Prostate gland (tissue), 2 donors: ENCODE results near the gene NOS1AP. TPM values are rescaled to one million over a fixed set of nuclear protein-coding genes. Genes with fewer than 3 reads are reported as not detected.

Experiments
- DNase-seq: peaks from one replicate; pipeline ENCODE4 v3.0.0-alpha.2; 2019; ENCODE audit warnings: low spot score
- H3K27ac ChIP-seq, 2 donors: fragments of 200-600 bp; sonication (generic); 2 replicates each; pipeline ENCODE4 v1.5.1; 2017 to 2019
- H3K27me3 ChIP-seq: fragments of 200-600 bp; sonication (generic); replicated peaks from 2 replicates; pipeline ENCODE4 v1.5.1; 2019; ENCODE audit not compliant: insufficient read depth
- H3K36me3 ChIP-seq, 2 donors: fragments of 200-600 bp; sonication (generic); 1 replicate in 1 of 2; 2 replicates in 1 of 2; pipeline versions ENCODE4 v1.5.1 to v1.8.1; 2017 to 2019
- H3K4me1 ChIP-seq: fragments of 200-600 bp; sonication (generic); replicated peaks from 2 replicates; pipeline ENCODE4 v1.5.1; 2019
- H3K4me3 ChIP-seq, 2 donors: fragments of 200-600 bp; sonication (generic); 2 replicates each; pipeline ENCODE4 v1.5.1; 2017 to 2019
- H3K9me3 ChIP-seq: fragments of 200-600 bp; sonication (generic); 2 replicates; pipeline ENCODE4 v1.5.1; 2017
- CTCF ChIP-seq, 4 experiments: fragments of 200-600 bp in 2 of 4; fragments of 450-650 bp in 2 of 4; sonication (generic) in 2 of 4; IDR thresholded peaks; 1 replicate in 3 of 4; 2 replicates in 1 of 4; pipeline ENCODE4 v1.5.1; 2016 to 2019; ENCODE audit warnings: antibody characterized with exemption in 4 of 4, mild to moderate bottlenecking in 2 of 4, moderate library complexity in 2 of 4
- POLR2A ChIP-seq: fragments of 450-650 bp; IDR thresholded peaks from one replicate; pipeline ENCODE4 v1.6.1; 2016; ENCODE audit warnings: antibody characterized with exemption, mild to moderate bottlenecking
- POLR2AphosphoS5 ChIP-seq: sonication (generic); formaldehyde crosslinking; IDR thresholded peaks from one replicate; pipeline ENCODE4 v1.6.1; 2017; ENCODE audit warnings: antibody characterized with exemption
- WGBS: methylation state at CpG from one replicate; pipeline ENCODE4 v1.1.5; 2018; 5-methylcytosine and 5-hydroxymethylcytosine counted together
- intact Hi-C: fragments of 100-400 bp; cut with DNase I; formaldehyde crosslinking; loops from one replicate; pipeline ENCODE4 v1.14.2; 2022
- total RNA-seq, 2 donors: library from RNA; depleted of rRNA; stranded (reverse); fragments of >200 nt; gene quantifications; one replicate each; pipeline ENCODE4 v1.1.0, GENCODE V29; 2016

The NOS1AP gene
- total RNA-seq, 2 donors from 2014 or later: 9.9 to 11.0 TPM

GRCh38 chr1:162256287-162256686 lies 186.8 kb downstream of the NOS1AP start:
- no peak for DNase-seq
- Histone ChIP-seq H3K4me1 (no peaks in the 10 kb centered on the region), H3K9me3 (no peaks in the 10 kb centered on the region), H3K36me3 (no peaks in the 10 kb centered on the region), H3K4me3 (no peak overlapping the region), H3K27me3 (no peaks in the 10 kb centered on the region), H3K27ac (no peak overlapping the region)
- intact Hi-C loops: no loop called here
- 62% methylated on average over 4 of the region's 4 CpGs for WGBS
- TF ChIP-seq CTCF (IDR thresholded peaks at IDR 0.05): no peak

GRCh38 chr1:162258394-162258793 lies 188.9 kb downstream of the NOS1AP start:
- H3K27ac ChIP-seq: no peak overlapping the region
- no peaks in the 10 kb centered on the region for H3K27me3 ChIP-seq
- WGBS: 95% methylated on average over 2 of the region's 2 CpGs
- H3K4me1 ChIP-seq: no peaks in the 10 kb centered on the region
- TF ChIP-seq POLR2A (no peak), CTCF (IDR thresholded peaks at IDR 0.05) (no peak), POLR2AphosphoS5 (no peak)
- intact Hi-C loops: no loop called here
- no peak for DNase-seq
- H3K4me3 ChIP-seq: no peak overlapping the region
- H3K36me3 ChIP-seq: no peaks in the 10 kb centered on the region
- H3K9me3 ChIP-seq: no peaks in the 10 kb centered on the region

- intact Hi-C loops: no loop called here
- no peak for DNase-seq
- no peak for TF ChIP-seq CTCF (IDR thresholded peaks at IDR 0.05)
- TF ChIP-seq POLR2A: no peak
- H3K27ac ChIP-seq: no peak overlapping the region
- no peak overlapping the region for H3K4me3 ChIP-seq
- H3K36me3 ChIP-seq: no peaks in the 10 kb centered on the region
- WGBS: 87% methylated on average over 1 of the region's 1 CpG
- no peaks in the 10 kb centered on the region for H3K27me3 ChIP-seq
- no peaks in the 10 kb centered on the region for H3K9me3 ChIP-seq
- no peaks in the 10 kb centered on the region for H3K4me1 ChIP-seq
Measured at GRCh38 chr1:162259894-162260455, 190.5 kb downstream of the NOS1AP start.

- intact Hi-C loops: no loop called here
- WGBS: 94% methylated on average over 1 of the region's 1 CpG
- Histone ChIP-seq H3K4me1 (no peaks in the 10 kb centered on the region), H3K27ac (no peak overlapping the region), H3K9me3 (no peaks in the 10 kb centered on the region), H3K4me3 (no peak overlapping the region), H3K27me3 (no peaks in the 10 kb centered on the region), H3K36me3 (no peaks in the 10 kb centered on the region)
- DNase-seq: no peak
- no peak for TF ChIP-seq POLR2AphosphoS5
- TF ChIP-seq CTCF (IDR thresholded peaks at IDR 0.05): no peak
- no peak for TF ChIP-seq POLR2A
Measured at GRCh38 chr1:162264108-162264507, 194.6 kb downstream of the NOS1AP start.

GRCh38 chr1:162265983-162266382 lies 196.5 kb downstream of the NOS1AP start:
- H3K4me1 ChIP-seq: no peaks in the 10 kb centered on the region
- intact Hi-C loops: no loop called here
- H3K27ac ChIP-seq: no peak overlapping the region
- 96% methylated on average over 4 of the region's 4 CpGs for WGBS
- no peak for TF ChIP-seq CTCF (IDR thresholded peaks at IDR 0.05)
- TF ChIP-seq POLR2AphosphoS5: no peak
- TF ChIP-seq POLR2A: no peak
- DNase-seq: no peak
- no peaks in the 10 kb centered on the region for H3K27me3 ChIP-seq
- no peak overlapping the region for H3K4me3 ChIP-seq
- H3K36me3 ChIP-seq: no peaks in the 10 kb centered on the region
- H3K9me3 ChIP-seq: no peaks in the 10 kb centered on the region
